Activated naive CD4-positive, alpha-beta T cell (primary cell): Measurements from ENCODE around the gene PLA2G15.

Experiments
- DNase-seq, 4 experiments: peaks; one replicate each; lab custom pipeline; 2025; lab: John Stamatoyannopoulos, UW

The PLA2G15 gene

DNA sequence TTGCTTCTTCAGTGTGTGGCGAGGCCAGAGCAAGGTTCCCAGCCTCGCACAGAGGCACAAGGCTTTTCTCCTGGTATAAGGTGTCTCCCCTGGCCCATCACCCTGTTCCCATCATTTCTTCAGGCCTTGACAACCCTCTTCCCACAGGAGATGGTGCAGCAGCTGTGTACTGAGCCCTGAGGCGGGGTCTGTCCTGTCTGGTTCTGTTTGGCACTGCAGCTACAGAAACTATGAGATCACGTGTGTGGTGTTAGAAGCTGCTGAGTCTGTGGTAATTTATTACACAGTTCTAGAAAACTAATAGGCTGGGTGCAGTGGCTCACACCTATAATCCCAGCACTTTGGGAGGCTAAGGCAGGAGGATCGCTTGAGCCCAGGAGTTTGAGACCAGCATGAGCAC, 7.2 kb downstream of the PLA2G15 start:
- no peak for DNase-seq

DNA sequence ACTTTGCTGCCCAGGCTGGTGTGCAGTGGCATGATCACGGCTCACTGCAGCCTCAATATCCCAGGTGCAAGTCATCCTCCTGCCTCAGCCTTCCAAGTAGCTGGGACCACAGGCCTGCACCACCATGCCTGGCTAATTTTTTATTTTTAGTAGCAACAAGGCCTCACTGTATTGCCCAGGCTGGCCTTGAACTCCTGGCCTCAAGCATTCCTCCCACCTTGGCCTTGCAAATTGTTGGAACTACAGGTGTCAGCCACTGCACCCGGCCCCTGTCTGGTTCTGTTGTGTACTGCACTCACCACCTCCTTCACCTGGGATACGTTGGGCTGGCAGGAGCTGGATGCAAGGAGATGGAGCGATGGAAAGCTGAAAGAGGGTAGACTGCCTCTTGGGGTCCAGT, 8.5 kb downstream of the PLA2G15 start:
- DNase-seq, result no peak

- no peak for DNase-seq
Observed at GRCh38 chr16:68255712-68256111, 10.5 kb downstream of the PLA2G15 start.

DNA sequence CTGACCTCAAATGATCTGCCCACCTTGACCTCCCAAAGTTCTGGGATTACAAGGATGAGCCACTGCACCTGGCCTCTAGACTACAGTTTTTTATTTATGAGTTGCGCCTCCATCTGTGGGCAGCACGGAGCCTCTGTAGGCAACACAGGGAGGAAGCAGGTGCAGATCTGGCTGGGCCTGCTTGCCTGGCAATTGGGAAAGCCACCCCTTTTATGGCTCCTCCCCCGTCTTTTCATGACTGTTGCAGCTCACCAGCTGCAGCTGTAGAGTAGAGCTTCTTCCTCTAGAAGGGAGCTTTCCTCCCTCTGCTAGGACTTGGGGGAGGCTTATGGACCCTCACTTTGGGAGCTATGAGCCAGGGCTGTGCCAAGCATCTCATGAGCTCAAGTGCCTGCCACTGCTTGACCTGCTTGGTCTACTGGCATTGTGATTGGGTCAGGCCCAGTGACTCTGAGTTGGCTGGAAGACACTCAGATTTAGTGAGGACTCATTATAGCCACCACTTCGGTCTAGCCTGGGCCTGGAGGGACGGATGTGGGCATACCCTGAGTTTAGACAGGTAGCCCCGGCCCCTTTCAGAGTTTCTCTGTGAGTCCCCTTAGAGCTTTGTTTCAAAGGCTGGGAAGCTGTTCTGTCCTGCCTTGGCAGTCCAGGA, 12.2 kb downstream of the PLA2G15 start:
- DNase-seq, result peak in 1 of 4 experiments; percentile 20

GRCh38 chr16:68257906-68258800, 13.0 kb downstream of the PLA2G15 start:
- no peak for DNase-seq

DNA sequence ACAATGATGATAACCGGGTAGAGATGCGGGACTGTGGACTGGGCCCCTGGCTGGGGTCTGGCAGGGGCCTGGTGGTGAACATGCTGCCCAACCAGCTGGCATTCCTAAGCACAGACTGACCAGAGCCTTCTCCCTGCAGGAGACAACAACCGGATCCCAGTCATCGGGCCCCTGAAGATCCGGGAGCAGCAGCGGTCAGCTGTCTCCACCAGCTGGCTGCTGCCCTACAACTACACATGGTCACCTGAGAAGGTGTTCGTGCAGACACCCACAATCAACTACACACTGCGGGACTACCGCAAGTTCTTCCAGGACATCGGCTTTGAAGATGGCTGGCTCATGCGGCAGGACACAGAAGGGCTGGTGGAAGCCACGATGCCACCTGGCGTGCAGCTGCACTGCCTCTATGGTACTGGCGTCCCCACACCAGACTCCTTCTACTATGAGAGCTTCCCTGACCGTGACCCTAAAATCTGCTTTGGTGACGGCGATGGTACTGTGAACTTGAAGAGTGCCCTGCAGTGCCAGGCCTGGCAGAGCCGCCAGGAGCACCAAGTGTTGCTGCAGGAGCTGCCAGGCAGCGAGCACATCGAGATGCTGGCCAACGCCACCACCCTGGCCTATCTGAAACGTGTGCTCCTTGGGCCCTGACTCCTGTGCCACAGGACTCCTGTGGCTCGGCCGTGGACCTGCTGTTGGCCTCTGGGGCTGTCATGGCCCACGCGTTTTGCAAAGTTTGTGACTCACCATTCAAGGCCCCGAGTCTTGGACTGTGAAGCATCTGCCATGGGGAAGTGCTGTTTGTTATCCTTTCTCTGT, 14.0 kb downstream of the PLA2G15 start:
- no peak for DNase-seq

DNA sequence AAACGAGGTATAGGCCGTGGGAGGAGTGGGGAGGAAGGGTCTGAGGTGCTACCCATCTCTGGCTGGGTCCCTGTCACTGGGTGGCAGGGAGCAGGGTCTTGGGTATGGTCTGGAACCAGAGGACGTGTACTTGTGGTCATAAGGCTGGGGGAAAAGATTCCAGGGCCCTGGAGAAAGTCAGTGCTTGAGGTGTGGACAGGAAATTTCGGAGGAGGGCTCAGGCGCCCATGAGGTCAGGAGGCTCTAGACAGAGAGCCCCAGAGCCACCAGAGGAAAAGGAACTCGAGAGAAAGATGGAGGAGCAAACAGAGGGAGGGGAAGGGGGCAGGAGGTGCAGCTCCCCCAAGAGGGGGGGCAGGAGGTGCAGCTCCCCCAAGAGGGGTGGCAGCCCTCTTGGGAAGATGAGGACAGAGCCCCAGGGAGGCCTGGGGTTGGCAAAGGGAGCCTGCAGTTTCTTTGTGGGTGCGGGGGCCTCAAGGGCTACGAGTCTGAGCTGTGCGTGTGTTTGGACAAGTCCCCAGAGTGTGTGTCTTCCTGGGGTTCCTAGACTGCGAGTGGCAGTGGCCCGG, 18.5 kb downstream of the PLA2G15 start:
- DNase-seq, result no peak

- DNase-seq, result peak; percentile 55 to 78 (median 57)
Observed at GRCh38 chr16:68264128-68265077, 19.2 kb downstream of the PLA2G15 start, which contains the start of gene SLC7A6. Gene SLC7A6 (plus strand): TSS chr16:68264526. CDS start chr16:68274727, 10,201 bp downstream.

DNA sequence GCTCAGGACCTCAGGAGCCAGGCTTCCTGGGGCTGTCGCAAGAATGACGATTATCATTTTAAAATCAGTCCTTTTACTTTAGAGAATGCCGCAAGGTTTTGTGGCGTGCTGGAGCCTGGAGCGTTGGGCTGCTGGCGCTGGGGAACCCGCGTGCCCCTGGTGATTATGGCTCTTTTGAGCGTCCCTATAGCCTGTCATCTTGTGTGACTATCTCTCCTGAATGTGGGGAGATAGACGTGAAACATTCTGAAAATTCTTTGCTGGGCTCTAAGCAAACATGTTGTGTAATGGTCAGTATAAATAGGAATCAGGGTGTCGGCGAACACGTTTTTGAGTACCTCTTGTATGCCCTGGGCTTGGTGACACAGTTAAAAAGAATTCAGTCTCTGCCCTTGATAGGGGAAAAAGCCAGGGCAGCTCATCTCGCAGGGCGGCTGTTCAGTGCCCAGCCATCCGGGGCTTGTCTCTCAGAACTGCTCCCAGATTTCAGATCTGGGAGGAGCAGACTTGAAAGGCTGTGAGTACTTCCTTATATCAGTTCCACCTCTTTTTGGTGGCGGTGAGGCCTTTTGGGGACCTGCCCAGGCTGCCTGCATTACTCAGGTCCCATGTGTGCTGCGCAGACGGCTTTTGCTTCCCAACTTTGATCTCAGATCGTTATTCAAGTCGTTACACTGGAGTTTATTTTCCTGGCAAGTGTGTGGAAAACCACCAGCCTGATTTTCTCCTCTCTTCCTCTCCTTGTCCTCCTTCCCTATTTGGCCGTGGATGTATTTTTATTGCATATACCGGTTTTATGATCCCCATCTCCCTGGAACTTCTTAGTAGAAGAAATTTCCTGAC, 20.1 kb downstream of the PLA2G15 start:
- peak in 1 of 4 experiments; percentile 17 for DNase-seq

DNA sequence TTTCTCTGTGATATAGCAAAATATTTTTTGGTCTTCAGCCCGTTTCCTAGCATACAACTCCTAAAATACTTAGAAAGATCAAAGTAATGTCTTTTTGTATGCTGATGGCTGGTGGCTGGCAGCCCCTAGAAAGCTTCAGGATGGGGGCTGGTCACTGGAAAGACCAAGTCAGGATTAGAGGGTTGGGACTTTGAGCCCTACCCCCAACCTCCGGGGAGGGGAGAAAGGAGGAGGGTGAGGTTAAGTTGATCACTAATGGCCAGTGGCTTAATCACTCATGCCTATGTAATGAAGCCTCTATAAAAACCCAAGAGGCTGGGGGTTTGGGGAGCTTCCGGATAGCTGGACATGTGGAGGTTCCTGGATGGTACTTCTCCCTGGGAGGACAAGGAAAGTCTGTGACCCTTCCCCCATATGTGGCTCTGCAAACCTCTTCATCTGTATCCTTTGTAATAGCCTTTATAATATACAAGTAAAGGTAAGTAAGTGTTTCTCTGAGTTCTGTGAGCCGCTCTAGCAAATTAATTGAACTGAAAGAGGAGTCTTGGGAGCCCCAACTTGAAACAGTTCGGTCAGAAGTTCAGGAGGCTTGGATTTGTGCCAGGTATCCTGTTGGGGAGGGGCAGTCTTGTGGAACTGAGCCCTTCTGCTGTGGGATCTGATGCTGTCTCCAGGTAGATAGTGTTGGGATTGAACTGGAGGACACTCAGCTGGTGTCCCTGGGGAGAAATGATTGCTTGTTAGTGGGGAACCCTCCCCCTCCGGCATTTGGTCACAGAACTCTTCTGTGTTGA, 22.6 kb downstream of the PLA2G15 start:
- DNase-seq, result no peak

GRCh38 chr16:68269793-68270192, 24.6 kb downstream of the PLA2G15 start:
- no peak for DNase-seq

GRCh38 chr16:68270353-68270752, 25.2 kb downstream of the PLA2G15 start:
- no peak for DNase-seq

GRCh38 chr16:68272507-68273209, 27.5 kb downstream of the PLA2G15 start:
- DNase-seq, result peak in 2 of 4 experiments; percentile 51 to 58

- DNase-seq, result no peak
Observed at GRCh38 chr16:68273459-68273858, 28.3 kb downstream of the PLA2G15 start.

GRCh38 chr16:68273896-68274295, 28.7 kb downstream of the PLA2G15 start:
- no peak for DNase-seq

DNA sequence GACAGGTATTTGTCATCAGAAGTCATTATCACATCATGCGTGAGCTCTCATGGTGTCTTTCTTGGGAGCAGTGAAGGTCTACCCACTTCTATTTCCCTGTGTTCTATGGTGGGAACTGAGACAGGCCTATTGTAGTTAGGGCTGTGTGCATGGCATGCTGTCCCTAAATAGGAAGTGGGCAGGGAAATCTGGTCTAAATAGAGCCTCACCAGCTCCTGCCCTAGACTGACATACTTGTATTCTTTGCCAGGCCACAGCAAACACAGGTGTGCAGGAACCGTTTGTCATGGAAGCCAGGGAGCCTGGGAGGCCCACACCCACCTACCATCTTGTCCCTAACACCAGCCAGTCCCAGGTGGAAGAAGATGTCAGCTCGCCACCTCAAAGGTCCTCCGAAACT, 29.3 kb downstream of the PLA2G15 start:
- DNase-seq, result no peak

DNA sequence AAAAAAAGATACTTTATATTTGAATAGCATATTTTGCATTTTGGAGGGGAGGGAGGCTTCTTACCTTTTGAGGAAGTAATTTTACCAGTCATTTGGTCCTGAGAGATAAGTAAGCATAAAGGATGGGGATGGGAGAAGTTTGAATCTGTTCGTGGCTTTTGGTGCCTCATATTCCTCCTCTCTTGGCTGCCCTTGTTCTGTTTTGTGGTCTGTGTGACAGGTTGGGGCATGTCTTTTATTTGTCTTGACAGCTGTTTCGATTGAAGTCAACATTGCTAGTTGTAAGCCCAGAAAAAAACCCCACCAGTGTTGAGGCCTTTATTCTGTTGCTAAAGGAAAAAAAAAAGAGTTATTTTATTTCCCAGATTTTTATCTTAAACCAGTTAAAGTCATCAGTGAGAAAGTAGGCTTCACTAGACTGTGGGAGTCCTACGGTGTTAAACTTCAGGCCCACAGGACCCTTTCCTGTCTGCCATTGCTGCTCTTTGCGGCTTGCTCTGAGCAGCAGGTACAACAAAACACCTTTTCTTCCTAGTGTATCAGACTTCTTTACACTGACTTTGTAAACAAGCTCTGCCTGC, 30.5 kb downstream of the PLA2G15 start:
- DNase-seq, result peak in 2 of 4 experiments; percentile 14 to 27

- no peak for DNase-seq
Observed at GRCh38 chr16:68276223-68276622, 31.1 kb downstream of the PLA2G15 start.
